SK-N-MC (cell line): ENCODE results near the gene CACNA1A.

Source experiments
- FOXP2 ChIP-seq: optimal IDR thresholded peaks from 2 replicates; pipeline ENCODE3; 2011; ENCODE audit warnings: mild to moderate bottlenecking, moderate library complexity; ENCODE audit not compliant: insufficient read depth; ENCODE audit errors: extremely low read length, control extremely low read depth
- POLR2AphosphoS5 ChIP-seq: IDR thresholded peaks from 2 replicates; pipeline ENCODE4 v1.6.1; 2012; ENCODE audit warnings: mild to moderate bottlenecking, low read depth, low read length, borderline replicate concordance

DNA sequence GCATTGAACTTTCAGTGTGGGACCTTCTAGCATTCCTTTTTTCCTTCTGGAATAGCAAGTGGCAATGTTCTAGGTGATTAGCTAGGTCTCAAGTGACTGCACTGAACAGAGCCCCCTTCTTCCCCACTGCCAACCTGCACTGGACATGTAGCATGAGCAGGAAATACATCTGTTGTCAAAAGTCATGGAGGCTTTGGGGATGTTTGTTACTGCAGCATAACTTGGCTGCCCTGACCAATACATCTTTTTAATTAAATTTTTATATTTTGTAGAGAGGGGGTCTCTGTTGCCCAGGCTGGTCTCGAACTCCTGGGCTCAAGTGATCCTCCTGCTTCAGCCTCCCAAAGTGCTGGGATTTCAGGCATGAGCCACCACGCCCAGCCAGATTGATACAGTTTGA lies 163.6 kb downstream of the CACNA1A start:
- TF ChIP-seq POLR2AphosphoS5 (no peak), FOXP2 (no peak)
